HuH-7.5 (cell line): Measurements from ENCODE around the gene PSMD11.
A peak's percentile ranks its signal among the peaks of the same experiment; 100 is the strongest.

Experiments
- DNase-seq: peaks from one replicate; pipeline ENCODE4 v3.0.0; 2011; ENCODE audit warnings: low spot score

PSMD11 gene

DNA sequence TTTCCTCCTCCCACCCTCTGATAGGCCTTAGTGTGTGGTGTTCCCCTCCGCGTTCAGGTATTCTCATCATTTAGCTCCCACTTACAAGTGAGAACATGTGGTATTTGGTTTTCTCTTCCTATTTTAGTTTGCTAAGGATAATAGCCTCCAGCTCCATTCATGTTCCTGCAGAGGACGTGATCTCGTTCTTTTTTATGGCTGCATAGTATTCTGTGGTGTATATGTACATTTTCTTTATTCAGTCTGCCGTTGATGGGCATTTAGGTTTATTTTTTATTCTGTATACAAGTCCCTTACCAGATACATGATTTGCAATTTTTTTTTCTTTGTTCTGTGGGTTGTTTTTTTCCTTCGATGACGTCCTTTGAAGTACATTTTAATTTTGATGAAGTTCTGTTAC lies 23.6 kb downstream of the PSMD11 start:
- no peak for DNase-seq

DNA sequence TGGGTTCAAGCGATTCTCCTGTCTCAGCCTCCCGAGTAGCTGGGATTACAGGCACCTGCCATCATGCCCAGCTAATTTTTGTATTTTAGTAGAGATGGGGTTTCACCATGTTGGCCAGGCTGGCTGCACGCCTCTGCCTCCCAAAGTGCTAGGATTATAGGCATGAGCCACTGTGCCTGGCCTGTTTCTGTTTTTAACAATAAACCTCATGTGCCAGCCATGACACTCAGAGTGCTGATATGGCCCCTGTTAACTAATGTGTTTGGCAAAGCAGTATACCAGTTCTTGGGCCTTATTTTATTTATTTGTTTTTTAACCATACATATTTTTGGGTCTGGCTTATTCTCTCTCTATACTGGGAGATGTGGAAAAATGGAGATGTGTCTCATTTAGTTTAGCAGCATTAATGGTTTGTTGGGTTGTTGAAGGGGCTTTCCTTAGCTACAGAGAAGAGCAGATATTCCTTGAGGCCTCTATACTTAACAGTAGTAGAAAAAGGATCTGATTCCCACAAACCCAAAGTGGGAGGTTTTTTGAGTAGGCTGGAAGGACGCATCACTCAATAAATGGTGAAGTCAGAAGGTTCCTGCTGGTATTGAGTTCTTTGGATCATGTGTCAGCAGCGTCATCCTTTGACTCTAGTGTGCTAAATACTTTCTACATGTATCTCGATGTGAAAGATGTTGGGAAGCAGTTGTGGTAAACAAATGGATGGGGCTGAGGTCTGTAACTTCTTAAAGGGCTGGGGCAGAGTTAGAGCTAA lies 26.3 kb downstream of the PSMD11 start:
- no peak for DNase-seq

DNA sequence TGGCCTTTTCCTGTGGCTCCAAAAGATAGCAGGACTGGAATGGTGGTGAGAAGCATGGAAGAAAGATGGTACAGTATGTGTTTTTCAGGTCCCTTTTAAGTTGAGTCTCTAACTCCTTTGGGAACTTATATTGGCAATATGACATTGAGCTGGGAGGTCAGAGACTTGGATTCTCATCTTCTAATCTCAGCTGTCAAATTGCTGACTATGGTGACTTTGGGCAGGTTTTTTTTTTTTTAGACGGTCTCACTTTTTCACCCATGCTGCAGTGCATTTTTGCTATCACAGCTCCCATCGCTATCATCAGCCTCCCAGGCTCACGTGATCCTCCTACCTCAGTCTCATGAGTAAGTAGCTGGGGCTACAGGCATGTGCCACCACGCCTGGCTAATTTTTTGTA lies 27.3 kb downstream of the PSMD11 start:
- DNase-seq, result no peak

DNA sequence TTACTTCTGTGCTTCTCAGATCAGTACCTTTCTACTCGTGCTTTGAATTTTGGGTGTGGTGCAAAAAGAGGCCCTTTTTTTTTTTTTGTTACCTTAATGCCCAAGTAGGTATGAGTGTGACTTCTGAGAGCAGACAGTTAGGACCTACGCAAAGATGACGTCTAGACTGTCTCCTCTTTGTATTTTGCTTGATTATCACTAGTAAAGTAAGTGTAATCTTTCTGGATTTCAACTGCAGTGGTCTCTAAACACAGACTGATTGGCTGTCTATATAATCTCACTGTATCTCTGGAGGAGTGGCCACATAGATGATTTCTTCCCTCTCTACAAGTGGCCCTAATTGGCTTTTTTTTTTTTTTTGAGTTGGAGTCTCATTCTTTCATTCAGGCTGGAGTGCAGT lies 30.9 kb downstream of the PSMD11 start:
- no peak for DNase-seq

DNA sequence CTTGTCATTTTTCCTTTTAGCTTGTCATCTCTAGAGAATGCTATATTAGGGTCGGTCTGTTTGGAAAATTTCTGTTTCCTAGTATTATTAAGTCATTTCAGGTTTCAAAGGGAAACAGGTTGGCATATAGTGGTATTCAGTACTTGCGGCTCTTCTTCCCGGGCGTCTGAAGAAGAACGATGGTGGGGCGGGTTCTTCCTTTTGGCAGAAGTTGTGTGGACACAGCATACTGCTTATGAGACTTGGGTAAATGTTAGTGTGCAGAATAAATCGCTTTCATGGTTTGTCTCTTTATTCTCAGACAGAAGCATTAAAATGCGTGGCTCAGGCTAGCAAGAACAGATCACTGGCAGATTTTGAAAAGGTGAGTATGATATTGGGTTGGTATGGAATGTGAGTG lies 32.9 kb downstream of the PSMD11 start:
- no peak for DNase-seq

DNA sequence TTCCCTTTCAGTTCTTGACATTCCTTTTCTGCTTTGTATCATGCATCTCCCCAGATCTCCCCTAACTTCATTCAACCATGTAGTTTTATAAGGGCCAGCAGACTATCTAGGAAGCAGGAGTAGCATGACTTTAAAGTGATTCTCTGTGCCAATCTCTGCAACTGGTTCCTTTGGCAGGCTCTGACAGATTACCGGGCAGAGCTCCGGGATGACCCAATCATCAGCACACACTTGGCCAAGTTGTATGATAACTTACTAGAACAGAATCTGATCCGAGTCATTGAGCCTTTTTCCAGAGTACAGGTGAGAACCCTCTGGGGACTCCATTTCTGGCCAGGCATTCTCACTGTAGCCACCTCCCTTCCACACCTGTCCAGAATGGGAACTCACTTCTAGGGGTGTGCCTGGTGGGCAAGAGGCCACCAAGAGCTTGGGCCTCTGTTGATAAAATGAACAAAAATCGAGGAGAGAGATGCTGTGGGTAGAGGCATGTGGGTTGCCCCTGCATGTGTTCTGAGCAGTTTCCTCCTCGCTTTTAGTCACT lies 34.8 kb downstream of the PSMD11 start:
- DNase-seq, result no peak

DNA sequence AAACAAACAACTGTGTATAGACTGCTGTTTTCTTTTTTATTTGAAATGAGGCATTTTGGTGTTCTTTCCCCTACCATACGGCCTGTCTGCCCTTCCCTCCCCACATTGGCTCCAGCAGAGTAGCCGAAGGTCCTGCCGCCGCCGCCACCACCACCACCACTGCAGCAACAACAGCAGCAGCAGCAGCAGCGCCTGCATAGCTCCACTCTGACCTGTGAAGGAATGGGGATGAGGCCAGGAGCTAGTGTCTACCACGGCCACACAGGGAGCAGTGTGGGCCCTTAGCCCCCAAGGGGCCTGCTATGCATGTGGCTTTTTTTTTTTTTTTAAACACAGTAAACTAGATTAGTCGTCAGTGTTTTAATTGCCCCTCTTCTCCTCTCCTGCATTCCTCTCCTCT lies 36.9 kb downstream of the PSMD11 start:
- no peak for DNase-seq

DNA sequence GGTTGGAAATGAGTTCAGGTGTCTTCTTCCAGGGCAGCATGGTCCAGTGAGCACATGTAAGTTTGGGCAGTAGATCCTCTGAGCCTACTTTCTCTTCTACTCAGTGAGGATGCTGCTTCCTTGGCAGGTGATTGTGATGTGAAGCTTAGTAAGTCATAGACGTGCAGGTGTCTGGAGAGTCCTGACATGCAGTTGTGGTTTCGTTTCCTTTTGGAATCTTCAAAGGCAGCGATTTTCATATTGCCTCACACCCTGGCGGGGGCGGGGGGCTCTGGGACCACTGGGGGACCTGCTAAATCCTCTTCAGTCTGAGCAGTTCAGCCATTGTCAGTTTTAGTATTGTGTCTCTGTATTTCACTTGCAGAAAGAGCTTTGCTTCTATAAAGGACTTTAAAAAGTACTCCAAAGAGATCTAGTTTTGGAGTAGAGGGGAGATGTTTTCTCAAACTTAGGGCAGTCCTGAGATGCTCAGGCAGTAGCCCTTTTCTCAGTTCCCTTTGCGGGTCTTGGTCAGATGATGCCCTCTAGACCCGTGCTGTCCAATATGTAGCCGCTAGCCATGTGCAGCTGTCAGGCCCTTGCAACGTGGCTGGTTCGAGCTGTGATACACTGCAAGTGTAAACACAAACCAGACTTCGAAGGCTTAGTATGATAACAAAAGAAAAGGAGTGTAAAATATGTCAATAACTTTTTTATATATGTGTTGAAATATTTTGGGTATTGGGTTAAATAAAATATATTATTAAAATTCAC lies 38.4 kb downstream of the PSMD11 start:
- DNase-seq, result no peak

DNA sequence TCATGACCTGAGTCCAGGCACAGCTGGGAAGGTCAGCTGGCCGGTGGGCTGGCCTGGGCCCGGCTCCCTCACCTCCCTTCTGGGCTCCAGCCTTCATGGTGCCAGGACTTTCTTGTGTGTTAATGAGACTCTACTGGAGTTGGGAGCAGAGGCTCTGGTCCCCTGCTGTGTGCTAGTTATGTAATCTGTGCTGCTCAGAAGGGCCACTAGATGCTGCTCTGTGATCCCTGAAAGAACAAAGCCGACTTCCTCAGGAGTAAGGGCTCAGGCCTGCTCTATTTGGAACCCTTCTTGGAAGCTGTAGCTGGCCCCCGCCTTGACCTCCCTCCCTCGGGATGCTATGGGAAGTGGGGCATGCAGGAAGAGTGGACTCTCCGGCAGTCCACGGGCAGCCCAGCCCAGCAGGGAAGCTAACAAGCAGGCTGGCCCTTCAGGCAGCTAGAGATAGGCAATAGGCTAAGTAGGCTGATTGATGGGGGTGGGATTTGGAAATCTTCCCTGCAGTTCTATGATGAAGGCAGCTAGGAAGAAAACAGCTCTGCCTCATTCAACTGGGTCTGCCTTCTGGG lies 39.2 kb downstream of the PSMD11 start:
- no peak for DNase-seq

DNA sequence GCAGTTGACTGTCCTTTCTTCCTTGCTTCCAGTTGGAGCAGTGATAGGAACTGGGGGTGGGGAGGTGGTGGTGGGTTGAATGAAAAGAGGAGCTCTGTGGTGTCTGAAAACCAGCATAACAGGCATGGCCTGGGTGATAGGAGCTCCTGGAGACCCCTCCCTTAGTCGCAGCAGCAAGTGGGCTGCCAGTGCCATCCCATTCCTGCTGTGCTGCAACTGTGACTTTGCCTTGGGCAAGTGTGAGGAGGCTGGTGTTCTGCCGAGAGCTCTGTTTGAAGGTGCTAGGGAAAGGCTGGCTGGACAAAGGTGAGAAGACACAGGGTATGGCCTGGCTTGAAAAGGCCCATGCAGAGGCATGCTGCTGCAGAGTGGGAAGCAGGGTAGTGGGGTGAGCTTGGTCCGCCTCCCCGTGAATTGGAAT lies 39.7 kb downstream of the PSMD11 start:
- no peak for DNase-seq

DNA sequence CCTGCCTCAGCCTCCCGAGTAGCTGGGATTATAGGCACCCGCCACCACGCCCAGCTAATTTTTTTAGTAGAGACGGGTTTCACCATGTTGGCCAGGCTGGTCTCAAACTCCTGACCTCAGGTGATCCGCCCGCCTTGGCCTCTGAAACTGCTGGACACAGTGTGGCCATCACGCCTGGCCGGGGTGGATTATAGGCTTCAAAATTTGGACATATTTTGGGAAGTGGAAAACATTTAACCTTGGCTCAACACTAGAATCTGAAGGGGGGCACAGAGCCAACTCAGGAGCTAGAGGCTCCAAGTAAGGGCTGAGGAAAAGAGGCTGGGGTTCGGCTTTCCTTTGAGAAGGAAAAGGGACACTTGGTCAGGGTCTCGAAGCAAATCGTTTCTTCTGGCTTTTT lies 40.3 kb downstream of the PSMD11 start:
- DNase-seq, result no peak

DNA sequence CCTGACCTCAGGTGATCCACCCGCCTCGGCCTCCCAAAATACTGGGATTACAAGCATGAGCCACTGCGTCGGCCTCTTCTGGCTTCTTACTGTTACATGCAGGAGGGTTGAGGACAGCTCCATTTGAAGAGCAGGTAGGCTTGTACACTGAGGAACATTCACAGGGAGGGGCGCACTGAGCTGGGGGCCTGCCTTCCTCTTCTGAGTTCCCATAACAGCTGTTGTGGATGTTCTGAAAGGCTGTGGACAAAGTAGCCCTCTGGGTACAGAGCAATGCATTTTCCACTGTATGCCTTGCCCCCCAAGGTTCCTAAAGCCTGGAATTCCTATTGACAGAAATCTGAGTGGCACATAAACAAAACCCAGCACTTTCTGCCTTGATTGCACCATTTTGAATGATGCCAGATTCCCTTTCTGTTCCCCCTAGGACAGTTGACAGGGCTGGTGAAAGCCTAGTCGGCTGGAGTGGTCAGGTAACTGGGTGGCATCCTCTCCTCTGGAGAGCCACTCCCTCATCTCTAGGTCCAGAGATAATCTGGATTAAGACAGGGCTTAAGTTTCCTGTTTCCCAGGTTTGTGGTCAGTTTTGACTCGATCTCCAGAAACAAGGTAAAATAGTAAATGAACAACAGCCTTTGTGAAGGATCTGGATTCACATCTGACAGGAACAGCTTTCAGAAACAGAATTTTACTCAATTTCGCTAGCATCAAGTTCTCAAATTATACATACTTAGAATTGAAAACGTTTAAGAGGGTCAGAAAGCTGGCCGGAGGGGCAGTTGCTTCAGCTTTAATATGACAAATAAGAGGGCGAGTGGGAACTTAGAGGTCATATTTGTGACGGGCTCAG lies 41.2 kb downstream of the PSMD11 start:
- no peak for DNase-seq

DNA sequence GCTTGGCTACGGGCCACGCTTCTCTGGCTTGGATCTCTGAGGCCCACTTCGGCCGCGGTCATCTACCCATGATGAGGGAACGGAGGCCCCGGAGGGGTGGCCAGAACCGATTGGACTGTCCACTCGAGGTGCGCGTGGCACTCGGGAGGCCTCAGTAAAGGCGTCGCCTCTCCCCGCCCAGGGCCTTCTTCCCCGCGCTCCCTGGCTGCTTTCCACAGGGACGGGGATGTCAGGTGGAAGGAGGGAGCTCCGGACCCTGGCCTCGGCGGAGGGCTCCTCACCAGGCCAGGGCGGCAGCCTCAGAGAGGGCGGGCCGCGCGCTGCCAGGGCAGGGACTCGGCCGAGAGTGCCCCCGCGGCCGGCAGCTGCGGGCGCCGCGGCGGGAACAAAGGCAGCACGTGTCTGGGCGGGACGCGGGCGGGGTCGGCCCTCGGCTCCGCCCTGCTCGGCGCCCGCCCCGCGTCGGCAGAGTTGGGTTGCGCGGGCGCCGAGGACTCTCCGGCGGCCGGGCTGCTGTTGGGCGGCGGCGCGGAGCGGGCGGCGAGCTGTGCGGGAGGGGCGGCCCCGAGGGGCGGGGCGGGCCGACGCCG lies 41.9 kb downstream of the PSMD11 start:
- peak; percentile 79 for DNase-seq

DNA sequence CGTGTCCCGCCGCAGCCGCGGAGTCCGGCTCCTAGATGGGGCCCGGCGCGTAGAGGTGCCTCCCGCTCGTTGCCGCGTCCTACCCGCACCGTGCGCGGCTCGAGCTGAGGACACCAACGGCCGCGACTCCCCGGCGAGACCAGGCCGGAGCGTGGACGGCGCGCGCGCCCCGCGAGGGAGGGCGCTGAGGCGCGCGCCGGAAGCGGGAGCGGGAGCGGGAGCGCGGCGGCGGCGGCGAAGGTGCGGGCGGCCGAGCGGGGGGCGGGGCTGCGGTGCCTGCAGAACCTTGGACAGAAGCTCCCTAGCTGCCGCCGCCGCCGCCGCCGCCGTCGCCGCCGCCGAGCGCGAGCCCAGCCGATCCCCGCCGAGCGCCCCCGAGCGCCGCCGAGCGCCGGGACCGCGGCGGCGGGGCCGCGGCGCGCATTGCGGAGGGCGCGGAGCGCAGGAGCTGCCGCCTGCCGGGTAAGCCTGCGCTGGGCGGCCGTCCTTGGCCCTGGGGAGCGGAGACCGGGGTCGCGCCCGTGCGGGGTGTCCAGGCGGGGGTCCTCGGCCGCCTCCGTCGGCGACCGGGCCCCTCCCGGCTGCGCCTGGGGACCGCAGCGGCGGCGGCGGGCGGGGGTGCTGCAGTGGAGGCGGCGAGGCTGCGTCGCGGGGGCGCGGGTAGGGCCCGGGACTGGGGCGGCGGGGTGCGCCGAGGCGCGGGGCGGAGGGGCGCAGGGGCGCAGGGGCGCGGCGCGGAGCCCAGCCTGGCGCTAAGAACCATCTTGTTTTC lies 42.6 kb downstream of the PSMD11 start, which contains the start of gene CDK5R1:
Gene CDK5R1 (plus strand): TSS at position 293 of the 772 bp plus-strand sequence. CDS start 628 bp downstream, outside the sequence.
- DNase-seq, result peak; percentile 62

DNA sequence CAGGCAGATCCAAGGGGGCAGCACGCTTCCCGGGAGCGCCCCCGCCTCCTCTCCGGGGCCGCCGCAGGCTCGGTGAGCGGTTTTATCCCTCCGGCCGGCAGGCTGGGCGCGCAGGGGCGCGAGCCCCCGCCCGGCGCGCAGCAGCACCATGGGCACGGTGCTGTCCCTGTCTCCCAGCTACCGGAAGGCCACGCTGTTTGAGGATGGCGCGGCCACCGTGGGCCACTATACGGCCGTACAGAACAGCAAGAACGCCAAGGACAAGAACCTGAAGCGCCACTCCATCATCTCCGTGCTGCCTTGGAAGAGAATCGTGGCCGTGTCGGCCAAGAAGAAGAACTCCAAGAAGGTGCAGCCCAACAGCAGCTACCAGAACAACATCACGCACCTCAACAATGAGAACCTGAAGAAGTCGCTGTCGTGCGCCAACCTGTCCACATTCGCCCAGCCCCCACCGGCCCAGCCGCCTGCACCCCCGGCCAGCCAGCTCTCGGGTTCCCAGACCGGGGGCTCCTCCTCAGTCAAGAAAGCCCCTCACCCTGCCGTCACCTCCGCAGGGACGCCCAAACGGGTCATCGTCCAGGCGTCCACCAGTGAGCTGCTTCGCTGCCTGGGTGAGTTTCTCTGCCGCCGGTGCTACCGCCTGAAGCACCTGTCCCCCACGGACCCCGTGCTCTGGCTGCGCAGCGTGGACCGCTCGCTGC lies 43.3 kb downstream of the PSMD11 start:
- DNase-seq, result peak; percentile 59

DNA sequence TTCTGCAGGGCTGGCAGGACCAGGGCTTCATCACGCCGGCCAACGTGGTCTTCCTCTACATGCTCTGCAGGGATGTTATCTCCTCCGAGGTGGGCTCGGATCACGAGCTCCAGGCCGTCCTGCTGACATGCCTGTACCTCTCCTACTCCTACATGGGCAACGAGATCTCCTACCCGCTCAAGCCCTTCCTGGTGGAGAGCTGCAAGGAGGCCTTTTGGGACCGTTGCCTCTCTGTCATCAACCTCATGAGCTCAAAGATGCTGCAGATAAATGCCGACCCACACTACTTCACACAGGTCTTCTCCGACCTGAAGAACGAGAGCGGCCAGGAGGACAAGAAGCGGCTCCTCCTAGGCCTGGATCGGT lies 43.9 kb downstream of the PSMD11 start:
- no peak for DNase-seq

DNA sequence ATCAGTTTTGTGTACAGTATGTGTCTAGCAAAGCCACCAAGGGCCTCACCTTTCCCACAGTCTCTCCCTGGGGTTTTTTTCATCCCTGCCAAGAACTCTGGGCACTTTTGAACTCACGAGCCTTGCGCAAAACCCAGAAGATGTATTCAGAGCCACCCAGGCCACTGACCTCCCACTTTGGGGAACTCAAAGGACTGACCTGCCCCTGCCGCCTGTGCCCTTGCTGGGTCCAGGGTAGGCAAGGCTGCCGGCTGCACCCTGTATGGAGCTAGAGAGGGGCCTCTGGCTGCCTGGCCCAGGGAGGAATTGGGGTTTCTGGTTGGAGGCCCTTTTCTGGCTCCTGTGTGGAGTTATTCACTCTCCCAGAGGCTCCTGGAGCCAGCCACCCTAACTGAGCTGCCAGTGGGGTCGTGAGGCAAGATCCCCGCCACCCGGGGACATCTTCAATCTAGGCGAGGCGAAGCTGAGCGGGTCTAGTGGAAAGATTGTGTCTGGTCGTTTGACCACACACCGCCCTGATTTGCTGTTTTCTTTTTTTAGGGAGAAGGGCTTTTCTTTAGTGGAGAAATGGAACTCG lies 44.4 kb downstream of the PSMD11 start:
- DNase-seq, result no peak

DNA sequence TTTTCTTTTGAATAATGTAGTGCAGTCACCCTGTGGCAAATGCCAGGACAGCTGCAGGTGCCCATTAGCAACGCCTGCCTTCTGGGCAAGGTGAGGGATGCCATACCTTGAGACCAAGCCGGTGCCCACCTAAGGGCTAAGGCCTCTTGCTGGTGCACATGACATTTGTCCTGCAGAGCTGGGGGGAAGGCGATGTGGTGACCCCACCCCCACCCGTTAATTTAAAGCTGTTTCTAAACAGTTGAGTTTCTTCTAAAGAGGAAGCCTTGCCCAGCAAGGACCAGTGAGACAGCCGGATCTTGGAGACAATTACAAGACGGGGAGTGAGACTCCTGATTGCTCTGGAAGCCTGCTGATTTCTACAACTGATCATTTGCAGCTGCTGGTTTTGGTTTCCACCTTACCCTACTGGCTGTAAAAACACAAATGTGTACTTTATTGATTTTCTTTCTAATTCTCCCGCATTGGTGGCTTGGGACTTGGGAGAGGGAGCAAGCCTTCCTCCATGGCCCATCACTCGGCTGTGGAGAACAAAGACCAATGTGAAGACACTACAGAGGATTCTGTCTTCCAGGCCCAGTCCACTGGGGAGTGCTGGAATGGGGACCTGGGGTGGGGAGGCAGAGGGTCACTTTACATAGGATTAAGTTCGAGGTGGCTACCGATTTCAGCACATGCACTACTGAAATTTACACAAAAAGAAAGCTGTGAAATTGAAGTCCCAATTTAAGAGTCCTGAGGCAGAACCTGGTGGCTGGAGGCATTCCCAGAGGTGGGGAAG lies 45.2 kb downstream of the PSMD11 start:
- no peak for DNase-seq

DNA sequence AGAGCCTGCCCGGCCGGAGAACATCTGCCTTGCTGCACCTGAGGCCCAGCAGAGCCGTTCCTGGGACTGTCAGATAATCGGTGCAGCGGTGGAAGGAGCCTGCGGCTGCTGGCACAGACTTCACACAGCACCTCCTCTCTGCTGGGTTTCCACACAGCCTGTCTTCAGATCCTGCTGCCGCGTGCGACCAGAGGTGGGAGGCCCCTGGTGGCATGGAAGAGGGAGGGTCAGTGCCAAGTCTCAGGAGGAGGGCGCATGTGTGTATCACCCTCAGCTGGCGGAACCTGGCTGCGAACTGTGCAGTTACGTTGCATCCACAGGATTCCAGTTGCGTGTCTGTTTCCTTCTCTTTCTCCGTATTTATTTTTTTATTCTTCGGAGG lies 45.8 kb downstream of the PSMD11 start:
- DNase-seq, result no peak
